Coronary artery (tissue), 2 donors: ENCODE data around the gene CPA1.

ENCODE experiments used
- DNase-seq: peaks from one replicate; pipeline ENCODE4 v3.0.0-alpha.2; 2017; ENCODE audit warnings: low spot score
- H3K27ac ChIP-seq, 2 donors: fragments of 200-600 bp; sonication (generic); one replicate each; pipeline ENCODE4 v1.5.1; 2016 to 2019
- H3K4me3 ChIP-seq: fragments of 200-600 bp; sonication (generic); 2 replicates; pipeline ENCODE4 v1.5.1; 2016; ENCODE audit warnings: mild to moderate bottlenecking, moderate library complexity
- CTCF ChIP-seq: fragments of 200-600 bp; sonication (generic); IDR thresholded peaks from one replicate; pipeline ENCODE4 v1.5.1; 2019; ENCODE audit warnings: antibody characterized with exemption

Gene CPA1

GRCh38 chr7:130346941-130347340, 33.4 kb upstream of the CPA1 start:
- TF ChIP-seq CTCF: no peak
- Histone ChIP-seq H3K4me3 (no peak overlapping the region), H3K27ac (no peak overlapping the region)
- DNase-seq: no peak

- Histone ChIP-seq H3K27ac (peak overlapping the region in 1 of 2 donors; percentile 81), H3K4me3 (no peak overlapping the region)
- DNase-seq: no peak
- TF ChIP-seq CTCF: no peak
Observed at GRCh38 chr7:130349911-130350782, 30.1 kb upstream of the CPA1 start.

- no peak overlapping the region for H3K4me3 ChIP-seq
- no peak for DNase-seq
- H3K27ac ChIP-seq: peak overlapping the region in 1 of 2 donors; percentile 81
- no peak for TF ChIP-seq CTCF
Observed at GRCh38 chr7:130350945-130351790, 29.1 kb upstream of the CPA1 start.

- Histone ChIP-seq H3K27ac (peak overlapping the region in 1 of 2 donors; percentile 81), H3K4me3 (no peak overlapping the region)
- TF ChIP-seq CTCF: no peak
- DNase-seq: no peak
Observed at GRCh38 chr7:130351791-130352090, 28.6 kb upstream of the CPA1 start.

- no peak for DNase-seq
- Histone ChIP-seq H3K27ac (peak overlapping the region; percentile 38 to 81), H3K4me3 (peak overlapping the region; percentile 14)
- TF ChIP-seq CTCF: no peak
Observed at GRCh38 chr7:130352194-130353074, 27.9 kb upstream of the CPA1 start.

GRCh38 chr7:130353196-130353595, 27.1 kb upstream of the CPA1 start:
- DNase-seq: peak; percentile 62
- no peak overlapping the region for H3K4me3 ChIP-seq
- no peak for TF ChIP-seq CTCF
- peak overlapping the region in 1 of 2 donors; percentile 62 for H3K27ac ChIP-seq
